K562 (cell line): Measurements from ENCODE around the gene KLHL29. TPM values are rescaled to one million over a fixed set of nuclear protein-coding genes. Genes with fewer than 3 reads are reported as not detected.
A peak's percentile ranks its signal among the peaks of the same experiment; 100 is the strongest.

Experiments
- ATAC-seq: fragments of 200-7000 bp; cut with Tn5 transposase; 3 replicates; pipeline ENCODE4 v1.9.1; 2020; ENCODE audit warnings: moderate library complexity
- BruUV-seq: library from RNA; stranded (reverse); fragments of 400-500 nt; replicated peaks from 2 replicates; lab custom pipeline; 2021; lab: Mats Ljungman, UMichigan
- CTCF ChIA-PET: fragments of 300-600 bp; formaldehyde crosslinking; extraction: SDS; loops from one replicate; lab custom pipeline; 2021; ENCODE audit warnings: low intra/inter-chr PET ratio; lab: Yijun Ruan, JAX
- POLR2A ChIA-PET: fragments of 300-600, 350-650 bp; sonication (Branson Sonifier 250); formaldehyde crosslinking; extraction: SDS; loops from one replicate; lab custom pipeline; 2021; ENCODE audit warnings: antibody characterized with exemption, inconsistent platforms; lab: Yijun Ruan, JAX
- DNase-seq, 4 experiments: peaks; one replicate each; pipeline versions ENCODE4 v3.0.0 to v3.0.0-alpha.2; 2011 to 2018; ENCODE audit warnings: low spot score in 3 of 4, mixed read lengths in 3 of 4; ENCODE audit errors: extremely low read depth in 1 of 4
- FAIRE-seq: peaks from 2 replicates; lab custom pipeline; 2011; peaks lifted over from hg19 to GRCh38; lab: Jason Lieb, UNC
- H2AFZ ChIP-seq: 2 replicates; pipeline ENCODE4 v1.6.0; 2011; ENCODE audit warnings: low read depth, low read length, control low read depth, inconsistent platforms
- H3K27ac ChIP-seq: fragments of 200-600 bp; 3 replicates; pipeline ENCODE4 v1.8.0; 2011; ENCODE audit warnings: low read depth, mild to moderate bottlenecking, control low read depth, inconsistent platforms, low read length, moderate library complexity, mixed read lengths; ENCODE audit errors: extremely low read depth
- H3K27me3 ChIP-seq, 2 experiments: fragments of 300-600 bp in 1 of 2; 2 replicates in 1 of 2; 3 replicates in 1 of 2; pipeline versions ENCODE4 v1.6.0 to v1.8.0; 2011; ENCODE audit warnings: inconsistent platforms in 2 of 2, low read length in 2 of 2, mild to moderate bottlenecking in 1 of 2, mixed read lengths in 1 of 2, moderate library complexity in 1 of 2; ENCODE audit not compliant: control insufficient read depth in 2 of 2, insufficient read depth in 2 of 2
- H3K36me3 ChIP-seq: fragments of 300-600 bp; 3 replicates; pipeline ENCODE4 v1.8.0; 2011; ENCODE audit warnings: mild to moderate bottlenecking, low read length, inconsistent platforms; ENCODE audit not compliant: control insufficient read depth, insufficient read depth
- H3K4me1 ChIP-seq, 2 experiments: fragments of 200-600 bp in 1 of 2; replicated peaks in 1 of 2; 2 replicates in 1 of 2; 3 replicates in 1 of 2; pipeline versions ENCODE4 v1.5.1 to v1.8.0; 2011; ENCODE audit warnings: inconsistent platforms in 2 of 2, low read length in 2 of 2, mild to moderate bottlenecking in 1 of 2, mixed read lengths in 1 of 2, moderate library complexity in 1 of 2; ENCODE audit not compliant: control insufficient read depth in 2 of 2, insufficient read depth in 2 of 2
- H3K4me2 ChIP-seq: 2 replicates; pipeline ENCODE4 v1.6.1; 2011; ENCODE audit warnings: low read length, control low read depth, inconsistent platforms, mixed read lengths; ENCODE audit not compliant: insufficient read depth
- H3K4me3 ChIP-seq: fragments of 200-600 bp; sonication (generic), shearing (Covaris generic); 2 replicates; pipeline ENCODE4 v1.5.1; 2016; ENCODE audit warnings: control low read depth, inconsistent platforms
- H3K79me2 ChIP-seq: fragments of 200-600 bp; 3 replicates; pipeline ENCODE4 v1.8.0; 2011; ENCODE audit warnings: low read length, inconsistent platforms; ENCODE audit not compliant: control insufficient read depth, insufficient read depth
- H3K9ac ChIP-seq, 2 experiments: 2 replicates each; pipeline versions ENCODE4 v1.6.0 to v1.6.1; 2011; ENCODE audit warnings: low read depth in 2 of 2, low read length in 2 of 2, control low read depth in 1 of 2, inconsistent platforms in 1 of 2, mild to moderate bottlenecking in 1 of 2, mixed read lengths in 1 of 2; ENCODE audit not compliant: insufficient read depth in 1 of 2
- H3K9me1 ChIP-seq: one replicate; pipeline ENCODE4 v1.6.0; 2011; ENCODE audit warnings: inconsistent platforms, mild to moderate bottlenecking, low read length, moderate library complexity; ENCODE audit not compliant: control insufficient read depth, insufficient read depth
- H3K9me3 ChIP-seq: replicated peaks from 2 replicates; pipeline ENCODE4 v1.5.1; 2011; ENCODE audit warnings: low read depth, low read length, inconsistent platforms; ENCODE audit not compliant: control insufficient read depth, insufficient read depth
- H4K20me1 ChIP-seq: replicated peaks from 2 replicates; pipeline ENCODE4 v1.6.1; 2011; ENCODE audit warnings: low read length, inconsistent platforms, mixed read lengths; ENCODE audit not compliant: control insufficient read depth, insufficient read depth
- EP300 ChIP-seq: IDR thresholded peaks from 2 replicates; pipeline ENCODE4 v1.6.1; 2012; ENCODE audit warnings: low read length, improper control_type of control experiment
- KLF6 ChIP-seq: fragments of 250-450 bp; sonication (Bioruptor Pico); IDR thresholded peaks from 2 replicates; pipeline ENCODE4 v1.4.0; 2020; ENCODE audit warnings: mild to moderate bottlenecking, moderate library complexity, borderline replicate concordance
- MCM2 ChIP-seq: fragments of 450-650 bp; IDR thresholded peaks from 2 replicates; pipeline ENCODE4 v1.6.1; 2017; ENCODE audit warnings: low read depth, mild to moderate bottlenecking
- PTTG1 ChIP-seq: fragments of 450-650 bp; IDR thresholded peaks from 2 replicates; pipeline ENCODE4 v1.6.1; 2016; ENCODE audit warnings: low read depth, mild to moderate bottlenecking, missing genetic modification characterization, missing compliant biosample characterization
- YY1 ChIP-seq, 3 experiments: IDR thresholded peaks; 2 replicates each; pipeline ENCODE4 v1.6.1; 2011; ENCODE audit warnings: low read length in 2 of 3, mild to moderate bottlenecking in 2 of 3, moderate library complexity in 2 of 3, borderline replicate concordance in 1 of 3, control low read depth in 1 of 3, low read depth in 1 of 3; ENCODE audit not compliant: insufficient read depth in 3 of 3, insufficient replicate concordance in 2 of 3, control insufficient read depth in 1 of 3, insufficient read length in 1 of 3; ENCODE audit errors: extremely low read depth in 1 of 3
- WGBS: fragments of 100-300 bp; shearing (Covaris generic); methylation state at CpG from one replicate; pipeline ENCODE4 v1.1.6; 2016; ENCODE audit warnings: low coverage, mixed read lengths; ENCODE audit not compliant: insufficient coverage; ENCODE audit errors: missing lambda C conversion rate; 5-methylcytosine and 5-hydroxymethylcytosine counted together
- in situ Hi-C: fragments of 300-500 bp; cut with MboI; formaldehyde crosslinking; loops from 4 replicates; pipeline ENCODE4 v1.15.0; 2018; ENCODE audit warnings: inconsistent platforms, mixed read lengths
- intact Hi-C: fragments of 100-400 bp; cut with micrococcal nuclease; formaldehyde crosslinking; loops from 2 replicates; pipeline ENCODE4 v1.14.2; 2022
- polyA plus RNA-seq, 8 experiments: library from polyadenylated mRNA; depleted of rRNA in 4 of 8; stranded (reverse) in 5 of 8; unstranded in 3 of 8; fragments of >200 nt; fragmentation: Nextera tagmentation in 2 of 8; fragmentation: Illumina TruSeq in 1 of 8; extraction: Ambion mirVana in 2 of 8; extraction: Trizol in 1 of 8; gene quantifications; 2 replicates each; pipeline versions ENCODE4 v1.2.1 to v1.2.3, GENCODE V29; 2011 to 2014; ENCODE audit warnings: inconsistent platforms in 1 of 8, missing spikeins in 1 of 8
- total RNA-seq, 7 experiments: library from RNA; depleted of rRNA in 6 of 7; stranded (reverse); fragments of >200 nt in 6 of 7; fragmentation: Illumina TruSeq in 2 of 7; extraction: Trizol in 2 of 7; gene quantifications; 2 replicates each; pipeline versions ENCODE4 v1.2.1 to v1.2.3, GENCODE V29; 2011 to 2021; ENCODE audit warnings: low replicate concordance in 1 of 7
- TF ChIP-seq, protein P1 (sequence below): sonication (generic); formaldehyde crosslinking; IDR thresholded peaks from 2 replicates; pipeline ENCODE4 v1.8.0; 2022; ENCODE audit warnings: mild to moderate bottlenecking, low read depth, missing genetic modification reagents
- TF ChIP-seq, protein P2 (sequence below): fragments of 250-450 bp; sonication (Bioruptor Pico); IDR thresholded peaks from 2 replicates; pipeline ENCODE4 v1.5.0; 2022; ENCODE audit warnings: mild to moderate bottlenecking
- TF ChIP-seq, protein P3 (sequence below): IDR thresholded peaks from 2 replicates; pipeline ENCODE4 v1.6.1; 2011; ENCODE audit warnings: borderline replicate concordance, low read depth, mild to moderate bottlenecking, moderate library complexity, low read length; ENCODE audit not compliant: insufficient read depth, poor library complexity, severe bottlenecking

Gene KLHL29
- total and polyA plus RNA-seq, 9 of the 15 experiments (the other 6 are each of a cell fraction or from before 2014, with no cell fraction given): 0.03 to 0.31 (median 0.08) TPM; not detected in 1

DNA sequence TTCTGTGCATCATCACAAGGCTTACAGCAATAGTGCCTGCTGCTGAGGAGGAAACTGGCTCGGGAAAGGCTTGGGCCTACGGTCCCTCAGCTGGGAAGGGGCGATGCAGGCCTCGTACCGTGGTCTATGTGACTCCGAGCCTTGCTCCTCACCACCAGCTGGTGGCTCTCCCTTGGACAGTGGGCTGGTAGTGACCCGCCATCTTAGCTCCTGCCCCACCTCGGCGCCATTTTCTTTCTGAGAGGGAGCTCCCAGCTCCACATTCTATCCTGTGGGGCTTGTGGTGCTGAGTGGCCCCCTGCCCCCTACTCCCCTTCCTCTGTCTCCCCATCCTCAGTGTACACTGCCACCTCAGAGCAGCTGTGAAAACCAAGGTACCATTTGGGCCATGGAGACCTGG, 255.7 kb downstream of the KLHL29 start:
- Histone ChIP-seq H3K36me3 (no peaks in the 10 kb centered on the region), H3K27me3 (peaks cover 14 to 56% of the 10 kb centered on the region in 2 experiments; a peak in 4 of 5 replicates), H3K27ac (no peak overlapping the region)
- ATAC-seq: peak; percentile 17; the same call in 2 of the 3 replicates
- WGBS: 26% methylated on average over 9 of the region's 9 CpGs
- peak; percentile 28 to 87 (median 53) for TF ChIP-seq YY1 (IDR thresholded peaks at IDR 0.05; ENCODE audit: borderline replicate concordance in 1 of 3, control insufficient read depth in 1 of 3, extremely low read depth in 1 of 3, insufficient read depth in 3 of 3, insufficient read length in 1 of 3, insufficient replicate concordance in 2 of 3, low read depth in 1 of 3, low read length in 2 of 3)
- no peak for TF ChIP-seq EP300
- TF ChIP-seq, all 486 proteins: peak for 1
- POLR2A ChIA-PET: interaction anchor here (0.6 kb wide), 1 partner anchor 75 kb away, joined by 3 read pairs; no protein-coding TSS in a partner anchor
- FAIRE-seq (no peak), DNase-seq (no peak)
- no peak overlapping the region for H3K9ac ChIP-seq
- H3K4me3 ChIP-seq: no peak overlapping the region
- H3K4me2 ChIP-seq: no peak overlapping the region
- in situ Hi-C loops (no loop called here), intact Hi-C loops (no loop called here)
- BruUV-seq: no TSS peak
- no peaks in the 10 kb centered on the region for H3K79me2 ChIP-seq
- H3K9me1 ChIP-seq: peaks cover 5% of the 10 kb centered on the region
- H2AFZ ChIP-seq: peak overlapping the region; percentile 32; the same call in 1 of the 2 replicates
- H3K9me3 ChIP-seq: no peaks in the 10 kb centered on the region
- CTCF ChIA-PET: no interaction called here
- peaks cover 0 to 10% of the 10 kb centered on the region in 2 experiments; a peak in 2 of 5 replicates for H3K4me1 ChIP-seq
- H4K20me1 ChIP-seq: no peaks in the 10 kb centered on the region

DNA sequence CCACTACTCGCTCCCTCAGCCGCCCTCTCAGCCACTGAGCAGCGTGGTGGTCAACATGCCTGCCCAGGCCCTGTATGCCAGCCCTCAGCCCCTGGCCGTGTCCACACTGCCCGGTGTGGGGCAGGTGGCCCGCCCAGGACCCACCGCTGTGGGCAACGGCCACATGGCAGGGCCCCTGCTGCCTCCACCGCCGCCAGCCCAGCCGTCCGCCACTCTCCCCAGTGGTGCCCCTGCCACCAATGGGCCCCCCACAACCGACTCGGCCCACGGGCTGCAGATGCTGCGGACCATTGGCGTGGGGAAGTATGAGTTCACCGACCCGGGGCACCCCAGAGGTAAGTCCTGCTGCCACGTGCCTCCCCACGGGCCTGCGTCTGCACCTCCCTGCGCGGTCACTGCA, 257.5 kb downstream of the KLHL29 start:
- Histone ChIP-seq H3K9me1 (no peaks in the 10 kb centered on the region), H3K36me3 (no peaks in the 10 kb centered on the region), H2AFZ (no peak overlapping the region), H3K4me2 (no peak overlapping the region), H3K9ac (no peak overlapping the region), H3K9me3 (no peaks in the 10 kb centered on the region), H3K79me2 (no peaks in the 10 kb centered on the region), H3K4me1 (peaks cover 0 to 10% of the 10 kb centered on the region in 2 experiments; a peak in 2 of 5 replicates), H4K20me1 (0 out of 2 replicates have a peak, but pooled peaks cover 5% of the 10 kb centered on the region), H3K27me3 (peaks cover 18 to 56% of the 10 kb centered on the region in 2 experiments; a peak in 4 of 5 replicates), H3K27ac (no peak overlapping the region), H3K4me3 (no peak overlapping the region)
- ChIA-PET CTCF (no interaction called here), POLR2A (no interaction called here)
- no peak for FAIRE-seq
- DNase-seq: no peak
- in situ Hi-C loops: no loop called here
- ATAC-seq: no peak
- intact Hi-C loops: no loop called here
- WGBS: 11% methylated on average over 24 of the region's 24 CpGs
- no TSS peak for BruUV-seq
- no peak for TF ChIP-seq MCM2
- TF ChIP-seq, protein P1, sequence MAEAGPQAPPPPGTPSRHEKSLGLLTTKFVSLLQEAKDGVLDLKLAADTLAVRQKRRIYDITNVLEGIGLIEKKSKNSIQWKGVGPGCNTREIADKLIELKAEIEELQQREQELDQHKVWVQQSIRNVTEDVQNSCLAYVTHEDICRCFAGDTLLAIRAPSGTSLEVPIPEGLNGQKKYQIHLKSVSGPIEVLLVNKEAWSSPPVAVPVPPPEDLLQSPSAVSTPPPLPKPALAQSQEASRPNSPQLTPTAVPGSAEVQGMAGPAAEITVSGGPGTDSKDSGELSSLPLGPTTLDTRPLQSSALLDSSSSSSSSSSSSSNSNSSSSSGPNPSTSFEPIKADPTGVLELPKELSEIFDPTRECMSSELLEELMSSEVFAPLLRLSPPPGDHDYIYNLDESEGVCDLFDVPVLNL: no peak
- TF ChIP-seq PTTG1 (tag): no peak
- TF ChIP-seq, protein P2, sequence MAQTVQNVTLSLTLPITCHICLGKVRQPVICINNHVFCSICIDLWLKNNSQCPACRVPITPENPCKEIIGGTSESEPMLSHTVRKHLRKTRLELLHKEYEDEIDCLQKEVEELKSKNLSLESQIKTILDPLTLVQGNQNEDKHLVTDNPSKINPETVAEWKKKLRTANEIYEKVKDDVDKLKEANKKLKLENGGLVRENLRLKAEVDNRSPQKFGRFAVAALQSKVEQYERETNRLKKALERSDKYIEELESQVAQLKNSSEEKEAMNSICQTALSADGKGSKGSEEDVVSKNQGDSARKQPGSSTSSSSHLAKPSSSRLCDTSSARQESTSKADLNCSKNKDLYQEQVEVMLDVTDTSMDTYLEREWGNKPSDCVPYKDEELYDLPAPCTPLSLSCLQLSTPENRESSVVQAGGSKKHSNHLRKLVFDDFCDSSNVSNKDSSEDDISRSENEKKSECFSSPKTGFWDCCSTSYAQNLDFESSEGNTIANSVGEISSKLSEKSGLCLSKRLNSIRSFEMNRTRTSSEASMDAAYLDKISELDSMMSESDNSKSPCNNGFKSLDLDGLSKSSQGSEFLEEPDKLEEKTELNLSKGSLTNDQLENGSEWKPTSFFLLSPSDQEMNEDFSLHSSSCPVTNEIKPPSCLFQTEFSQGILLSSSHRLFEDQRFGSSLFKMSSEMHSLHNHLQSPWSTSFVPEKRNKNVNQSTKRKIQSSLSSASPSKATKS (CRISPR knock-in tag): no peak
- TF ChIP-seq KLF6 (CRISPR knock-in tag): no peak
- TF ChIP-seq, protein P3, sequence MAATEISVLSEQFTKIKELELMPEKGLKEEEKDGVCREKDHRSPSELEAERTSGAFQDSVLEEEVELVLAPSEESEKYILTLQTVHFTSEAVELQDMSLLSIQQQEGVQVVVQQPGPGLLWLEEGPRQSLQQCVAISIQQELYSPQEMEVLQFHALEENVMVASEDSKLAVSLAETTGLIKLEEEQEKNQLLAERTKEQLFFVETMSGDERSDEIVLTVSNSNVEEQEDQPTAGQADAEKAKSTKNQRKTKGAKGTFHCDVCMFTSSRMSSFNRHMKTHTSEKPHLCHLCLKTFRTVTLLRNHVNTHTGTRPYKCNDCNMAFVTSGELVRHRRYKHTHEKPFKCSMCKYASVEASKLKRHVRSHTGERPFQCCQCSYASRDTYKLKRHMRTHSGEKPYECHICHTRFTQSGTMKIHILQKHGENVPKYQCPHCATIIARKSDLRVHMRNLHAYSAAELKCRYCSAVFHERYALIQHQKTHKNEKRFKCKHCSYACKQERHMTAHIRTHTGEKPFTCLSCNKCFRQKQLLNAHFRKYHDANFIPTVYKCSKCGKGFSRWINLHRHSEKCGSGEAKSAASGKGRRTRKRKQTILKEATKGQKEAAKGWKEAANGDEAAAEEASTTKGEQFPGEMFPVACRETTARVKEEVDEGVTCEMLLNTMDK: no peak
